ENCODE measurements around the gene ELAPOR1. TPM values are rescaled to one million over a fixed set of nuclear protein-coding genes. Genes with fewer than 3 reads are reported as not detected.

Gene ELAPOR1
- total and polyA plus RNA-seq, 2 donors (not counting 3 experiments of a cell fraction or from before 2014, with no cell fraction given) = 1.0 to 1.1 TPM

- intact Hi-C loops (cut with micrococcal nuclease) = loop anchor here (5.0 kb wide), 1 partner anchor 72 kb away; the partner anchor contains the start of gene WDR47
- POLR2A ChIA-PET = no interaction called here
- CTCF ChIA-PET = interaction anchor here (1.1 kb wide), 1 partner anchor 14 kb away, joined by 4 read pairs; no protein-coding TSS in a partner anchor
- Histone ChIP-seq H4K20me1 (replicated peaks; ENCODE audit: control insufficient read depth, extremely low read depth, insufficient read depth, low read length) (no peaks in the 10 kb centered on the region), H3K9me1 (replicated peaks; ENCODE audit: control insufficient read depth, extremely low read depth, insufficient read depth, low read length) (no peaks in the 10 kb centered on the region), H3K36me3 (ENCODE audit: control insufficient read depth in 2 of 2, extremely low read depth in 1 of 2, insufficient read depth in 2 of 2, low read length in 2 of 2) (no peaks in the 10 kb centered on the region), H3K27me3 (ENCODE audit: control insufficient read depth in 2 of 2, insufficient read depth in 2 of 2, low read length in 2 of 2) (peaks cover 41 to 63% of the 10 kb centered on the region in 2 experiments), H3K4me1 (ENCODE audit: control insufficient read depth, extremely low read depth, insufficient read depth, low read length) (peaks cover 7% of the 10 kb centered on the region), H2AFZ (ENCODE audit: low read depth, low read length) (no peak overlapping the region), H3K9ac (replicated peaks; ENCODE audit: extremely low read depth, insufficient read depth, low read length) (no peak overlapping the region), H3K4me2 (ENCODE audit: insufficient read depth, low read length) (no peak overlapping the region), H3K79me2 (ENCODE audit: control insufficient read depth, insufficient read depth, low read length) (no peaks in the 10 kb centered on the region), H3K27ac (ENCODE audit: insufficient read depth, low read depth, low read length) (no peak overlapping the region), H3K9me3 (replicated peaks; ENCODE audit: control insufficient read depth, insufficient read depth, low read length) (no peaks in the 10 kb centered on the region), H3K4me3 (replicated peaks in 1 of 3; ENCODE audit: insufficient read depth in 1 of 3, low read depth in 1 of 3, low read length in 3 of 3) (no peak overlapping the region)
- TF ChIP-seq MYC (IDR thresholded peaks at IDR 0.05; ENCODE audit: low read depth, low read length) (no peak), POLR2AphosphoS5 (IDR thresholded peaks at IDR 0.05; ENCODE audit: insufficient read depth, low read depth, low read length) (no peak), FOS (IDR thresholded peaks at IDR 0.05; ENCODE audit: borderline replicate concordance, insufficient read depth, low read length) (no peak), EZH2 (IDR thresholded peaks at IDR 0.05; ENCODE audit: borderline replicate concordance, low read depth, low read length, severe bottlenecking) (no peak), GATA2 (IDR thresholded peaks at IDR 0.05; ENCODE audit: insufficient read depth, insufficient read length, low read depth, low read length) (no peak), JUN (IDR thresholded peaks at IDR 0.05; ENCODE audit: borderline replicate concordance, insufficient read depth, insufficient read length, low read depth) (no peak), POLR2A (IDR thresholded peaks at IDR 0.05; ENCODE audit: low read depth, low read length) (no peak)
- TF ChIP-seq, protein P1, sequence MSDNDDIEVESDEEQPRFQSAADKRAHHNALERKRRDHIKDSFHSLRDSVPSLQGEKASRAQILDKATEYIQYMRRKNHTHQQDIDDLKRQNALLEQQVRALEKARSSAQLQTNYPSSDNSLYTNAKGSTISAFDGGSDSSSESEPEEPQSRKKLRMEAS (IDR thresholded peaks at IDR 0.05; ENCODE audit: insufficient read depth, insufficient read length) = no peak
- TF ChIP-seq, protein P2, sequence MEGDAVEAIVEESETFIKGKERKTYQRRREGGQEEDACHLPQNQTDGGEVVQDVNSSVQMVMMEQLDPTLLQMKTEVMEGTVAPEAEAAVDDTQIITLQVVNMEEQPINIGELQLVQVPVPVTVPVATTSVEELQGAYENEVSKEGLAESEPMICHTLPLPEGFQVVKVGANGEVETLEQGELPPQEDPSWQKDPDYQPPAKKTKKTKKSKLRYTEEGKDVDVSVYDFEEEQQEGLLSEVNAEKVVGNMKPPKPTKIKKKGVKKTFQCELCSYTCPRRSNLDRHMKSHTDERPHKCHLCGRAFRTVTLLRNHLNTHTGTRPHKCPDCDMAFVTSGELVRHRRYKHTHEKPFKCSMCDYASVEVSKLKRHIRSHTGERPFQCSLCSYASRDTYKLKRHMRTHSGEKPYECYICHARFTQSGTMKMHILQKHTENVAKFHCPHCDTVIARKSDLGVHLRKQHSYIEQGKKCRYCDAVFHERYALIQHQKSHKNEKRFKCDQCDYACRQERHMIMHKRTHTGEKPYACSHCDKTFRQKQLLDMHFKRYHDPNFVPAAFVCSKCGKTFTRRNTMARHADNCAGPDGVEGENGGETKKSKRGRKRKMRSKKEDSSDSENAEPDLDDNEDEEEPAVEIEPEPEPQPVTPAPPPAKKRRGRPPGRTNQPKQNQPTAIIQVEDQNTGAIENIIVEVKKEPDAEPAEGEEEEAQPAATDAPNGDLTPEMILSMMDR (IDR thresholded peaks at IDR 0.05; ENCODE audit: extremely low read depth in 1 of 2, insufficient read depth in 1 of 2, low read depth in 1 of 2, low read length in 2 of 2) = no peak
- FAIRE-seq (no peak), DNase-seq (ENCODE audit: low read depth, low spot score) (no peak)
- dilution Hi-C loops (cut with MboI; ENCODE audit: extremely low pct_ligation_motif_present, low sequenced_read_pairs) = no loop called here
- no TSS peak for BruUV-seq (replicated peaks)
These were observed 393 bp downstream of the ELAPOR1 start for GRCh38 chr1:109114342-109114674.
